ENCODE results near the gene DMRT1.

DMRT1 gene

DNA sequence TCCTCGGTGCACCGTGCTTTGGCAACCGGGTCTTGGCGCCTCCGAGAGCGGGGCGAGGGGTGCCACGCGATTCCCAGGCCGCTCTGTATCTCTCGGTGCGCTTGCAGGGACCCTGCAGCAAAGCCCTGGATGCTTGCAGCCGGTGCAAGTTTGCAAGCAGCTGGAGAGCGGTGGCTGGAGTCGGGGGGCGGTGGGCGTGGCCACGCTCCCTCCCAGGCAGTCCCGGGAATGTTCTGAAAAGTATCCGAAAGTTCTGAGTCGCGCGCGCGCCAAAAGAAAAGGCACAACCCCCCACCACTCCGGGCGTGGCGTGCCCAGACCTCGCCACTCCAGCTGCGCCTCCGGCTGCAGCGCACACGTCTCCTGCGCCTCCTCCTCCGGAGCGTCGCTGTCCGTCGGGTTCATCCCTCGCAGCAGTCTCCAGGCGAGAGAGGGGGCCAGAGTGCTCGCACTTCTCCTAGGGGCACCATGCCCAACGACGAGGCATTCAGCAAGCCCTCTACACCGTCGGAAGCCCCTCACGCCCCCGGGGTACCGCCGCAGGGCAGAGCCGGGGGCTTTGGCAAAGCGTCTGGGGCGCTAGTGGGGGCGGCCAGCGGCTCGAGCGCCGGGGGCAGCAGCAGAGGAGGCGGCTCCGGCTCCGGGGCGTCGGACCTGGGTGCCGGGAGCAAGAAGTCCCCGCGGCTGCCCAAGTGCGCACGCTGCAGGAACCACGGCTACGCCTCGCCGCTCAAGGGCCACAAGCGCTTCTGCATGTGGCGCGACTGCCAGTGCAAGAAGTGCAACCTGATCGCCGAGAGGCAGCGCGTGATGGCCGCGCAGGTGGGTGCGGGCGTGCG lies at the start of gene DMRT1:
Gene DMRT1 (plus strand): TSS at position 327 of the 839 bp plus-strand sequence. CDS start 142 bp downstream, at position 469.
- DNase-seq (ENCODE audit: low read depth), result no peak

DNA sequence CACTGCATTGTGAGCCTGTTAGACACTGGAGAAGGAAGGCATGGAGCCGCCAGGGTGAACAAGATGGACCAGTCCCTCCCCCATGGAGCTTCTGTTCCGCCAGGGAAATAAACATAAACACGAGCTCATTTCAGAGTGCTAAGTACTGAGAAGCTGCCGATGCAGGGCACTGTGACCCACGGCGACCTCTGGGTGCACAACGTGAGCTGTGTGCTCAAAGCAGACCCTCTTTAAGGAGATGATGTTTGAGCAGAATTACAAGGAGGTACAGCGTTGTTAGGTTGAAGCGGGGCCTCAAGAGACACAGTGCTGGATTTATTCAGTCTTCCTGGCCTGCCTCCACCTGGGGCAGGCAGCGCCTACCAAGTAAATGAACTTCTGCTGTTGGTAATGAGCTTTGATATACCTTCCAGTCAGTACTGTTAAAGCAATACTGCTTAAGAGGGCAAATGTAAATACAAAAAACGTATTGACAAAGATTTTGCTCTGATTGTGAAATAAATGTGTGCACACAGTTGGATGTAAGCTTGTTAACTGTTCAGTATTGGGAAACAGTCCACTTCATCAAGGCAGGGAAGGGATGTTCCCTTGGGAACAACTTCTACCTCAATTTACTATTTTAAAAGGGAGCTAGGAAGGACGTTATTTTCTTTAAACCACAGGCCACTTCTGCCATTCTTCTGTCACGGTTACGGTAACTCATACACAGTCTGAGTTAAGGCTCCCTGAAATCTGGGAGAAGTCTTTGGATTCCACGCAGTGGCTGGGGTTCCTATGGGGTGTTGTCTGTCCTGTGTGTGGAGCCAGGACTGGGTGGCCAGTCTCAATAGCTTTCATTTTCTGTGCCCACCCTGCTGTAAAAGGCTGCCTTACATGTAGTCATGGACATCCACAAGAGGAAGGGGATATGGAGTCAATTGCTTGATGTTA lies 48.9 kb upstream of the DMRT1 start:
- DNase-seq (ENCODE audit: low read depth), result no peak

DNA sequence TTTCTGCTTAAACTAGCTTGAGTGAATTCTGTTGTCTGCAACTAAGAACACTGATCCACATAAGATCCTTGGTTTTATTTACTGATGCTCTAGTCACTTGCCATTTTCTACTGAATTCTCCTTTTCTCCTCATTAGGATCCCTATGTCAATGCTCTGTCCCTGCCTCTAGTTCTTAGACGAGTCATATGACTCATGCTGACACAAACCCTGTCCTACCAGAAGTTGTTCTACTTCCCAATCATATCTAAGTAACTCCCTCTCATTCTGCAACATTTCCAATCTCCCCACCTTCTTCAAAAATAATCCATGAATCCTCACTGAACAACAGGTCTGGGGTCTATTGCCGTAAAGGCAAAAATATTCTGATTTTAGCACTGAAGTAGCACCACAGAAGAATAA lies 47.1 kb upstream of the DMRT1 start:
- no peak for DNase-seq (ENCODE audit: low read depth)

DNA sequence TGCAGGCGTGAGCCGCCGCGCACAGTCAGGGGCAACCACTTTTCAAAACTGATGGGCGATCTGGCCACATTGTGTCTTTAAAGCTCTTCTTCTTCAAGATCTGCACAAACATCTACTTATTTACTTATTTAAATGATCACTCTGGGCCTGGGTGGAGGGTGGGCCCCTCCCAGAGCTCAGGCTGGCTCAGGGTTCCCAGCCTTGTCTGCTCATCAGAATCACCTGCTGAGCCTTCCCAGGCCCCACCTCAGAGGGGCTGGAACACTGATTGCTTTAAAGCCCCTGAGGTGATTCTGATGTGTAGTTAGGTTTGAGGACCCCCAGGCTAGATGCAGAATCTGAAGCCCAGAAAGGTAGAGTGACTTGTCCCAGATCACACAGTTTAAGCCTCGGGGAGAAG lies 45.6 kb upstream of the DMRT1 start:
- no peak for DNase-seq (ENCODE audit: low read depth)

DNA sequence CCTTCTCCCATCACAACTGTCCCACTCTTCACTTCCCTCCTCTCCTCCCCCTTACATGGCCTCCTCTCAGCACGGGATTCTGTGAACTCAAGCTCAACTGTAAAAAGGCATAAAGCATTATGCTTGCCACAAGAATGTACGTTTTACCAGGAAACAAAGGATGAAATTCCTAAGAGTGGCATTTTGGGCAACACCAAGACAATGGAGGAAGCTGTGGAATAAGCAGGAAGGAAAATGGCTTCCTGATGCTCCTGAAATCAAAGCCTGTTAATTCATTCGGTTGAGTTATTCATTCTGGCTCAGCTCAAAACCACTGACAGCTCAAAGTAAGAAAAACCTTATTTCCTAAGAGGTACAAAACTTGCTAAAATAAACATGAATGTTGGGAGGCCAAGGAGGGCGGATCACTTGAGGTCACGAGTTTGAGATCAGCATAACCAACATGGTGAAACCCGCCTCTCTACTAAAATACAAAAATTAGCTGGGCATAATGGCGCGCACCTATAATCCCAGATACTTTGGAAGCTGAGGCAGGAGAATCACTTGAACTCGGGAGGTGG lies 40.8 kb upstream of the DMRT1 start:
- DNase-seq (ENCODE audit: low read depth), result no peak

DNA sequence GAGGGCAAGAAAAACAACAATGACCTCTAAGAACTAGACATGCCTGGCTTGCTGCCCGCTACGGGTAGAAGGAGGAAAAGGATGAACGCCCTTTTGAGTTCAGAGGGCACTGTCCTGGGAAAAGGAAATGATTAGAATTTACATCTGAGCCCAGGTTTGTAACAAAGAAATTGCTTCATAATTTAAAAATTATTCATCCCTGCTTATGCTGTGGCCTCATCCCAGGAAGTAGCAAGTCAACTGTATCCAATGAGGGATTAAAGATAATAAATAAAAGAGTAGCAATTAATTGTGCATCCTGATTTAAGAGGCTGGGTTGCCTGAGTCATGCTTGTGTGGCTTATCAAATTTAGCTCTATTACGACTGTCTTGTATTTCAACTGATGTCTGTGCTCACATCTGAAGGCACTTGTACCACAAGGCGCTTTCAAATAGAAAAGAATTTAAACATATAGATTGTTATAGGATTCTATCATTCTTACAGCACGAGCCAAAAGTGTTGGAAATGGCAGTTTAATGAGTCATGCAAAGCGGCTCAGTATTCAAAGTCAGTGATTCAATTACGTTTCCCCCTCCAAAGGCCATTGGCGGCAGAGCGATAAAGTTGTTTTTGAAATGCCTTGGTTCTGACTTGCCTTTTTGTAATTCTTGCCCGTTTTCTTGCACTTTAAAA lies 40.0 kb upstream of the DMRT1 start:
- no peak for DNase-seq (ENCODE audit: low read depth)

DNA sequence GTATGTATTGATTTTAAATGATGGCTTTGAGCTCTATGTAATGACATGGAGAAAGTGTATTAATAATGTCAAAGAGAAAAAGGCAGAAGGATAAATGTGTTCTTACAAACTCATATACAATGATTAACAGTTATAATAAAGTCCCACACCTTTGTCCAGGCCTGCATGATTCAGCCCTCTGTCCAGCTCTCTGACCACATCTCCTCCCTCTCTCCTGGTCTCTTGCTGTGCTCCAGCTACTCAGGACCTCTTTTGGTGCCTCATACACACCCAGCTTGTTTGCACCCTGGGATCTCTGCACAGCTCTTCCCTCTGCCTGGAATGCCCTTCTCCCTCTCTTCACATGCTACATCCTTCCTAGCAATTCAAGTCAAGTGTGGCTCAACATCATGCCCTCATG lies 37.5 kb upstream of the DMRT1 start:
- no peak for DNase-seq (ENCODE audit: low read depth)

DNA sequence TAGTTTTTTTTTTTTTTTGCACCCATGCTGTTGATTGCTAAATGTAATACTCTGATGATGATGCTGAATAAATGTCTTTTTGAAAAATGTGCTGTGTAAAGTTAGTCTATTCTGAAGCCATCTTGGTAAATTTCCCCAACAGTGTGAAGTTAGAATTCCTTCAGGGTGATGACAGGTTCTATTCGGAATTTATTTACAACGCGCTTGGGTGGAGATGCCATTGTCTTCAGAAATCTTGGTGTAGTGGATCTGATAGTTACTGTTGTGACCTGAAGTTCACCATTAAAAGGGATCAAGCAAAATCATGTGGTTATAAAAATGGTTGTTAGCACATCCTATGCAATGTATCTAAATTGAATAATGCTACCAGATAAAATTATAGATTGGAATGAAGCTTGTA lies 36.3 kb upstream of the DMRT1 start:
- DNase-seq (ENCODE audit: low read depth), result no peak

DNA sequence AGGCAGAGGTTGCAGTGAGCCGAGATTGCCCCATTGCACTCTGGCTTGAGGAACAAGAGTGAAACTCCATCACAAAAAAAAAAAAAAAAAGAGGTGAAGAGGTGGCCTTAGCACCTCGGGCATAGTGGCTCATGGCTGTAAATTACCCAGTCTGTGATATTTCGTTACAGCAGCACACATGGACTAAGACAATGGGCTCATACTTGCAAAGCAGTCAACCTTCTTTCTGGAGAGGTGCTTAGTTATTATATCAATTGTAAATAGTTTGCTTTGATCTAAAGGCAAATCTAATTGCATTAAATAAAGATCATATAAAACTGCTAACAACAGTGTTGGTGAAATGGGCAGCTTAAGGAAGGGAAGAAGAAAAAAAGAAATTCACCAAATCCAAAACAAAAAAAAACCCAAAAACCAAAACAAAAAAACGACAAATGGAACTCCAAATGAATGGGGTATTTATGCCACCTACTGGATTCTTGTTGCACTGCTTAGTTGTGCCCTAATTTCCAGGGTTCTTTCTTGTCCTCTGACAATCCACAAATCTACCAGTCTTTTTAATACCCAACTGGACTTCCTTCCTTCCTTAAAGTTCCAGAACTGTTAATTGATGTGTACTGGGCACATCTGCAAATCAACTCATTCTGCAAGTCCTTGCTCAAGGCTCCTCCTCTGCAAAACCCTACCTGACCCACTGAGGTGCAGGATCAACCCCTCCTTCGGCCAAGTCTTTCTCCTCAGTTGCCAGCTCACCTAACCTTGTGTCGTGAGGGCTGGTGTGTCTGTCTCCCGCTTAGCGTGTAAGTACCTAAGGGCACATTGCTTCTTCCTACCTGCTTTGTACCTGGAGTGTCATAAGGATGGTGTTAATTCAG lies 35.0 kb upstream of the DMRT1 start:
- DNase-seq (ENCODE audit: low read depth), result no peak

DNA sequence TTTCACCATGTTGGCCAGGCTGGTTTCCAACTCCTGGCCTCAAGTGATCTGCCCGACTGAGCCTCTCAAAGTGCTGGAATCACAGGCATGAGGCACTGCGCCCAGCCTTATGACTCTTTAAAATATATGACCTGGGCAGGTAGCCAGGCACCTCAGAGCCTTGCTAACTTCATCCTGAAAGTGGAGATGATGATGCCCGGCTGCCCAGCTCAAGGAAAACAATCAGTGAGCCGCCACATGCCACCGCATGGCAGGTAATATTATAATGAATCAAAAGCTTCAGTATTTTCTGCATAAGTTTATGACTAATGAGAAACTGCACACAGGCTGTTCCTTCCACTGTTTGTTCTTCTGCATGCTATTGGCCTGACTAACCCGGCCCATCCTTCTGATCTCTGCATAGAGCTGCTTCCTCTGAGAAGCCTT lies 30.4 kb upstream of the DMRT1 start:
- DNase-seq (ENCODE audit: low read depth), result no peak

DNA sequence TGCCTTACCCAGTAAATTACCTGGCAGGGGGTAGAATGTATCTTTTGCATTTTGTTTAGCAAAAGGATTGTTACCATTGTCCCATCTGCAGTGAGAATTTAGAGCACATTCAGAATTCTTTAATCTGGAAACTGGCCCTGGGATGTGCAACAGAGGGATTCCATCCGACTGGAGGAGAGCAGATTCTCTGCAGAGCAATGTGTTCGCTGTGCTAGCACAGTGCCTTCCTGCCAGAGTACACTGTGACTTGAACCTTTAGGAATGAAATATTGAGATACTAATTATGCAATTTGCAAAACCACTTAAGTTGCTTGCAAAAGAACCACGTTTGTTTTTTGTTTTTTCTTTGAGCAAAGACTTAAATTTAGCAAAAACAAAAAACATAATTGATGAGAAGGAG lies 22.5 kb upstream of the DMRT1 start:
- DNase-seq (ENCODE audit: low read depth), result no peak

DNA sequence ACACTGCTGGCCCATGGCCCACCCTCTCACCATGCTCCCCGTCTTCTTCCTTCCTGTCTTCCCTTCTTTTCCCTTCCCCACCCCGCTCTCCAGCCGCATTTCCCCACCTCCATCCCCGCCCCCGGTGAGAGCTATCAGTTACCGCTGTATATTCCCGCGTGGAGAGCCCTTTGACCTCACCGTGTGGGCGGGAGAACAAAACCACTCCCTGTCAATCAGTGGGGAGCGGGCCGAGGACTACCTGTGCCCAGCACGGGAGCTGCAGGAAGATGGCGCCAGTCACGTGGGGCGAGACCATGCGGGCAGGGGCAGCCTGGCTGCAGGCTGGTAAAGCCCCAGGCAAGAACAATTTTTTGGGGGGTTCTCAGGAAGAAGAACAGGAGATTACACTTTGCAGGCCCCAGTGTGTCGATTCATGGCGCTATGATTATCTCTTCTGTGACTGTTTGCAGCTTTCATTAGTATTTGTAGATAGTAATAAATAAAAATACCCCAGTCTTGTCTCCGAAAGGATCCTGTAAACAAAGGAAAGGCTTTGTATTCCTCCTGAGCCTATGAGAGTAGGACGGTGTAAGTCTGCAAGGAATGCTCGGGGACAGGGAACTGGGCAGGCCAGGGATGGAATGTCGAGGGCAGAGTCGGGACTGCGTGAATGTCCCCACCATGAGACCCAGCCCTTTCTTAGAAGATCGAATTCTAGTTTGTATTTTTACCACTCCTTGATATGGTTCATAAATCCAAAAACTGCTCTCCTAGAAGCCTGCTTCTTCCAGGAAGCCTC lies 14.8 kb upstream of the DMRT1 start:
- DNase-seq (ENCODE audit: low read depth), result no peak

DNA sequence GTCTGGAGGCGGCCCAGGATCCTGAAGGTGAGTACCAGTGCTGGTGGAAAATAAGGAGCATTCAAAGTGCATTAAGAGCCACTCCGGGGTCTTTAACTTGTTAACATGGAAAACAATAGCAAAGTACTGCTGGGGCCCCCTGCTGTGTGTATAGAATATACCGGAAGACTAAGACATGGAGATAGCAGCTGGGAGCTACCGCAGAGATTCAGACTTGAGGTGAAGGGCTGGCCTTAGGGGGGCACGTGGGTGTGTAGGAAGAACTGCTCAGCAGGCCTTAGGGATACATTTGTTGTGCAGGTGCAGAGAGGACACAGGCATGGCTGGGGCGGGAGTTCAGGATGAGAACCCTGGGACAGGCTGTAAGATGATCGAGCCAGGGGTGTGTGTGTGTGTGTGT lies 1.2 kb upstream of the DMRT1 start:
- no peak for DNase-seq (ENCODE audit: low read depth)

DNA sequence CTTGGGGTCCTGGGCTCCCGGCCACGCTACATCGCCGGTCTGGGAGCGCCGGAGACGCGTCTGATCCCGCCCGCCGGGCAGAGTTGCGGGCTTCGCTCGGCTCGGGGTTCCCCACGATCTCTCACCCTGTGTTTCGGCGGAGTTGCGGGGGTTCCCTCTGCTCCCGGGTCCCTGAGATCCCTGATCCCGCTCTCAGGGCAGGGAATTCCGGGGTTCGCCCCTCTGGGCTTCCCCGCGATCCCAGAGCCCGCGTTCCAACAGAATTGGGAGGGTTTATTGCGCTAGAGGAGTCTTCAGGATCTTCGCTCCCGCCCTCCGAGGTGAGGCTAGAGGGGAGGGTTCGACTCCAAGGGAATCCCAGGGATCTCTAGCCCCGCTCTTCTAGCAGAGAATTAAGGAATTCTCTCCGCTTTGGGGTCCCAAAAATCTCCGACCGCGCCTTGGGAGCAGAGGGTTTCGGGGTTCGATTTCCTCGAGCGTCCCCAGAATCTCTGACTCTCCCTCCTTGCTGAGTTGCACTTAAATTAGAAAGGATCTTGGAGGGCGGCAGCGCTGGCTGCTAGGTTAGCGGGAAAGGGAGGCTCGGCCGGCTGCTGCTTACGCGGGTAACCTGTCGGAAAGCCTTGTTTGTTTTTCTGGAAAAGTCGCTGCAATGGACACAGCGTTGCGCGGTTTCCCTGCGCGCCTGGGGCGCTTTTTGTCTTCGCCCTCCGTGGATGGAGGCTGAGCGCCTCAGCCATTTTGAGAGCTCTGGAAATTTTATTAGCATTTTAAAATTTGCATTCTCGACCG lies 1.3 kb downstream of the DMRT1 start:
- DNase-seq (ENCODE audit: low read depth), result no peak

DNA sequence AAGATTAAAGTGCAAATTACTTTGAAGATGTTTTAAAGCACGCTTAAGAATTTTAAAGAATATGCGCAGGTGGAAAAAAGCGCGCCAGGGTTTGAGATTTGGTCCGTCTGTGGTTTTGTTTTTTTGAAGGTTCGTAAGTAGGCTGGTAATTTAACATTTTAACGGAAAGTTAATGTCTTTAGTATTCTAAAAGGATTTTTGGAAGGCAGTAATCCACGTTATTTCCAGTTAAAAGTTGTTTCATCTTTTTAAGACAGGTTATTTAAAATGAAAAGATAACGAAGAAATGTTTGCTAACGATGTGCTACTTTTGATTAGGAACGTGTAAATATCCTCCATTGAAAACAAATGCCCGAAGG lies 1.9 kb downstream of the DMRT1 start:
- no peak for DNase-seq (ENCODE audit: low read depth)

DNA sequence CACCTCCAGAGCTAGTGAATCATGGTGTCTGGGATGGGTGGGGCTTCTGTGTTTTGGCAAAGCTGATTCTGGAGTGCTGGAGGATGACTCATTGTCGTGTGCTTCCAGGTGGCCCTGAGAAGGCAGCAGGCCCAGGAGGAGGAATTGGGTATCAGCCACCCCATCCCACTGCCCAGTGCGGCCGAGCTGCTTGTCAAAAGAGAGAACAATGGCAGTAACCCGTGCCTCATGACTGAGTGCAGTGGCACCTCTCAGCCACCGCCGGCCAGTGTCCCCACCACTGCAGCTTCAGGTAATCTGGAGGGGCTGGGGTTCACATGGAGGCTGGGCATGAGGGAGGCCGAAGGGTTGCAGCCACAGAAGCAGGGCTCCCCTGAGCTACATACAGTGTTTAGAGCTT lies 5.4 kb downstream of the DMRT1 start:
- DNase-seq (ENCODE audit: low read depth), result no peak

DNA sequence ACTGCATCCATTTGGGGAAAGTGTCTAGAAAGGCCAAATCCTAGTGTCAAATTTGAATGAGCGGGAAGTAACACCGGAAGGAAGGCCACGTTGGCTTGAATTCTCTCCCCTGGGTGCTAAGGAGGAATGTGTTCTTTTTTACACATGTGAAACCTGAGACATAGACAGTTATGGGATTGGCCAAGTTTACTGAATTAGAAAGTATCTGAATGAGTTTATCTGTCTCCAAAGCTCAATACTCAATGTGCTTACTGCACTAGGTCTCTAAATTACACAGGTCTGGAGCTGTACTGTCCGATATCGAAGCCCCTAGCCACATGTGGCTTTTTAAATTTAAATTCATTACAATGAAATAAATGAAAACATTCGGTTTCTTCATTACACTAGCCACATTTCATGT lies 6.0 kb downstream of the DMRT1 start:
- DNase-seq (ENCODE audit: low read depth), result no peak

DNA sequence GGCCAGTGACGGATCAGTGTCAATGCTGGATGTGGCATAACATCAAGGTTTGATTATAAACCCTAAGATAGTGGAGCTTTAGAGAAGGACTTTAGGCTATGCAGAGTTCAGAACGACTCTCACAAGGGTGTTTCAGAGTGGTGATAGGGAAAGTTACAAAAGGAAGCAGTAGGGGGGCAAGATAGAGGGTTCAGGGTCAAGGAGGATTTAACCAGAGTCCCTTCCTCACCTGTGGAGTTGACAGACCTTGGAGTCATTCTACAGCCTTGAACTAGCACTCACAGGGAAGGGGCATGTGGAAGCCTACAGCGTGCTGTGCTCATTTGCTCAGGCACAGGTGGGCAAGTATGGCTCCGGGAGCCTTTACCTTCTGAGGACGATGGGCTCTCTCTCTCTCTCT lies 7.9 kb downstream of the DMRT1 start:
- DNase-seq (ENCODE audit: low read depth), result no peak

DNA sequence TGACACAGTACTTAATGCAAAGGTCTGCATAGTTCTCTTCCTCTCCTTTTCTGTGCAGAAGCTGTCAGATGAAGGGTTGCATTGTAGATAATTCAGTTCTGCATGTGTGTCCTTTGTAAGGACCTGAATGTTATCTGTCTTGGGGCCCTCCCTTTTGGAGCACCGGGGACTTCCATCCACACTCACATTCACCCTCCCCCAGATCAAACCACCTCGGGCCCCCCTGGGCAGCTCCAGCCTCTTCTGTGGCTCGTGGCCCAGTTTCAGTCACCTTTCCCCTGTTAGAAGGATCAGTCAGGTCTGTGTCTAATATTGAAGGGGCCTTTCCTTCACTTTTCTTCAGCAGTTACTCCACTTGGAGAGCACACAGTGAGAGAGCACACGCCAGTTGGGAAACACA lies 11.0 kb downstream of the DMRT1 start:
- no peak for DNase-seq (ENCODE audit: low read depth)

DNA sequence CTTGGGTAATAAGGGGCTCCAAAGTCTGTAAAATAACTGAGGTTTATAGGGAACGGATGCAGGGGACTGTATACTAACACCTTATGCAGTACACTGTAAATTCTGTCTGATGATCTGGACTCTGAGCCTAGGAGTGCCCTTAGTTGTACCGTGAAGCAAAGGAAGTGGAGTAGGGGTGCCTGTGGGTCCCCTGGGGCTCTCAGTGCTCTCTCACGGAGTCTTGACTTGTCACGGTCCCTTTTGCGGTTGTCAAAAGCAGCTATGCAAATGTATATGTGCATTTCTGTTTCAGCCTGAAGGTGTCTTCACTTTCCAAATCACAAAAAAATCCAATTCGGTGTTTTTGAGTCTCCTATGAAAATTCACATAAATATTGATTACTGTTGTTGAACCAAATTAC lies 17.8 kb downstream of the DMRT1 start:
- no peak for DNase-seq (ENCODE audit: low read depth)

Data from stimulated activated CD8-positive, alpha-beta memory T cell treated with anti-CD3 and anti-CD28 coated beads, Interleukin-4, amount 100 ng/mL, for 24 hours (primary cell).